Mesothelial cell of epicardium (in vitro differentiated cells): Measurements from ENCODE around the gene ZFP57. TPM values are rescaled to one million over a fixed set of nuclear protein-coding genes. Genes with fewer than 3 reads are reported as not detected.

Experiments
- DNase-seq, 2 experiments: peaks; one replicate each; pipeline ENCODE4 v3.0.0; 2021; ENCODE audit warnings: low spot score in 2 of 2; ENCODE audit not compliant: unreplicated experiment in 2 of 2
- H3K27ac Mint-ChIP-seq: 2 replicates; pipeline ENCODE4 v1.8.0; 2021; ENCODE audit warnings: mixed read lengths
- H3K27me3 Mint-ChIP-seq: 2 replicates; pipeline ENCODE4 v1.8.0; 2021; ENCODE audit warnings: low read depth, mixed read lengths
- H3K36me3 Mint-ChIP-seq: 2 replicates; pipeline ENCODE4 v1.8.0; 2021; ENCODE audit warnings: mixed read lengths
- H3K4me1 Mint-ChIP-seq: 2 replicates; pipeline ENCODE4 v1.8.0; 2021; ENCODE audit warnings: mixed read lengths
- H3K4me3 Mint-ChIP-seq: 2 replicates; pipeline ENCODE4 v1.8.0; 2021; ENCODE audit warnings: mild to moderate bottlenecking, moderate library complexity, mixed read lengths
- H3K9me3 Mint-ChIP-seq: 2 replicates; pipeline ENCODE4 v1.8.0; 2021; ENCODE audit warnings: mixed read lengths
- CTCF ChIP-seq: fragments of 200-600 bp; sonication (generic); IDR thresholded peaks from one replicate; pipeline ENCODE4 v1.5.0; 2021; ENCODE audit warnings: antibody characterized with exemption; ENCODE audit not compliant: unreplicated experiment
- total RNA-seq: library from RNA; stranded (reverse); gene quantifications from 3 replicates; pipeline ENCODE4 v1.2.1, GENCODE V29; 2021

Gene ZFP57
- total RNA-seq, 1 donor from 2014 or later: 0.11 TPM

GRCh38 chr6:29727637-29728036 lies 46.7 kb upstream of the ZFP57 start:
- Mint-ChIP-seq H3K4me1 (no peaks in the 10 kb centered on the region), H3K36me3 (no peaks in the 10 kb centered on the region), H3K9me3 (no peaks in the 10 kb centered on the region), H3K4me3 (no peak overlapping the region), H3K27ac (no peak overlapping the region), H3K27me3 (peaks cover 92% of the 10 kb centered on the region)
- DNase-seq: no peak
- TF ChIP-seq CTCF: no peak

GRCh38 chr6:29726571-29727194 lies 45.7 kb upstream of the ZFP57 start:
- H3K27ac Mint-ChIP-seq: no peak overlapping the region
- TF ChIP-seq CTCF: no peak
- no peak for DNase-seq
- no peaks in the 10 kb centered on the region for H3K4me1 Mint-ChIP-seq
- peaks cover 97% of the 10 kb centered on the region for H3K27me3 Mint-ChIP-seq
- no peaks in the 10 kb centered on the region for H3K9me3 Mint-ChIP-seq
- H3K36me3 Mint-ChIP-seq: no peaks in the 10 kb centered on the region
- H3K4me3 Mint-ChIP-seq: no peak overlapping the region

GRCh38 chr6:29726001-29726400 lies 45.0 kb upstream of the ZFP57 start:
- DNase-seq: no peak
- peaks cover 95% of the 10 kb centered on the region for H3K27me3 Mint-ChIP-seq

GRCh38 chr6:29724937-29725869 lies 44.3 kb upstream of the ZFP57 start:
- DNase-seq: no peak
- Mint-ChIP-seq H3K36me3 (no peaks in the 10 kb centered on the region), H3K4me3 (no peak overlapping the region), H3K27ac (no peak overlapping the region), H3K4me1 (no peaks in the 10 kb centered on the region), H3K27me3 (peaks cover 95% of the 10 kb centered on the region), H3K9me3 (no peaks in the 10 kb centered on the region)
- no peak for TF ChIP-seq CTCF

More at GRCh38 chr6:29726001-29726400, 45.0 kb upstream of the ZFP57 start:
- no peak overlapping the region for H3K4me3 Mint-ChIP-seq
- no peak for TF ChIP-seq CTCF
- no peaks in the 10 kb centered on the region for H3K36me3 Mint-ChIP-seq
- no peaks in the 10 kb centered on the region for H3K9me3 Mint-ChIP-seq
- H3K4me1 Mint-ChIP-seq: no peaks in the 10 kb centered on the region
- H3K27ac Mint-ChIP-seq: no peak overlapping the region

- Mint-ChIP-seq H3K4me1 (no peaks in the 10 kb centered on the region), H3K9me3 (no peaks in the 10 kb centered on the region), H3K4me3 (peak overlapping the region; percentile 62), H3K27ac (no peak overlapping the region), H3K27me3 (peaks cover 85% of the 10 kb centered on the region), H3K36me3 (no peaks in the 10 kb centered on the region)
- no peak for DNase-seq
- no peak for TF ChIP-seq CTCF
Observed at GRCh38 chr6:29723666-29724588, 43.0 kb upstream of the ZFP57 start.
